IPS-15b (cell line): ENCODE measurements around the gene NAA10.

ENCODE experiments used
- H3K27me3 ChIP-seq: one replicate; pipeline ENCODE4 v1.6.1; 2013; ENCODE audit warnings: low read length; ENCODE audit not compliant: control insufficient read depth, insufficient read depth
- H3K36me3 ChIP-seq: one replicate; pipeline ENCODE4 v1.6.1; 2013; ENCODE audit warnings: low read length; ENCODE audit not compliant: control insufficient read depth, insufficient read depth
- H3K4me1 ChIP-seq: one replicate; pipeline ENCODE4 v1.6.1; 2013; ENCODE audit warnings: mild to moderate bottlenecking, low read length; ENCODE audit not compliant: control insufficient read depth, insufficient read depth
- H3K4me3 ChIP-seq: one replicate; pipeline ENCODE4 v1.5.1; 2013; ENCODE audit warnings: low read depth, low read length
- H3K9ac ChIP-seq: one replicate; pipeline ENCODE4 v1.6.1; 2013; ENCODE audit warnings: low read depth, mild to moderate bottlenecking, low read length
- H3K9me3 ChIP-seq: one replicate; pipeline ENCODE4 v1.6.1; 2013; ENCODE audit warnings: mild to moderate bottlenecking, low read length; ENCODE audit not compliant: control insufficient read depth, insufficient read depth

Gene NAA10

GRCh38 chrX:153963546-153963945 lies 28.7 kb upstream of the NAA10 start:
- Histone ChIP-seq H3K9me3 (peaks cover 8% of the 10 kb centered on the region), H3K36me3 (peaks cover 55% of the 10 kb centered on the region), H3K4me3 (no peak overlapping the region), H3K4me1 (peaks cover 2% of the 10 kb centered on the region), H3K27me3 (no peaks in the 10 kb centered on the region), H3K9ac (no peak overlapping the region)

- Histone ChIP-seq H3K4me1 (no peaks in the 10 kb centered on the region), H3K4me3 (no peak overlapping the region), H3K9me3 (peaks cover 4% of the 10 kb centered on the region), H3K36me3 (peaks cover 68% of the 10 kb centered on the region), H3K27me3 (no peaks in the 10 kb centered on the region), H3K9ac (no peak overlapping the region)
Observed at GRCh38 chrX:153961292-153961691, 26.5 kb upstream of the NAA10 start.

GRCh38 chrX:153960786-153961185 lies 25.9 kb upstream of the NAA10 start:
- H3K27me3 ChIP-seq, result no peaks in the 10 kb centered on the region
- H3K4me1 ChIP-seq, result no peaks in the 10 kb centered on the region
- H3K36me3 ChIP-seq, result peaks cover 73% of the 10 kb centered on the region
- no peak overlapping the region for H3K4me3 ChIP-seq
- peaks cover 4% of the 10 kb centered on the region for H3K9me3 ChIP-seq
- H3K9ac ChIP-seq, result no peak overlapping the region

GRCh38 chrX:153960077-153960476 lies 25.2 kb upstream of the NAA10 start:
- Histone ChIP-seq H3K9ac (no peak overlapping the region), H3K9me3 (peaks cover 4% of the 10 kb centered on the region), H3K27me3 (no peaks in the 10 kb centered on the region), H3K4me3 (no peak overlapping the region), H3K4me1 (no peaks in the 10 kb centered on the region), H3K36me3 (peaks cover 79% of the 10 kb centered on the region)

GRCh38 chrX:153959649-153960048 lies 24.8 kb upstream of the NAA10 start:
- Histone ChIP-seq H3K27me3 (no peaks in the 10 kb centered on the region), H3K9ac (no peak overlapping the region), H3K9me3 (peaks cover 4% of the 10 kb centered on the region), H3K4me3 (no peak overlapping the region), H3K36me3 (peaks cover 83% of the 10 kb centered on the region), H3K4me1 (no peaks in the 10 kb centered on the region)

GRCh38 chrX:153958605-153959004 lies 23.8 kb upstream of the NAA10 start:
- Histone ChIP-seq H3K36me3 (peaks cover 83% of the 10 kb centered on the region), H3K4me1 (no peaks in the 10 kb centered on the region), H3K9ac (no peak overlapping the region), H3K4me3 (no peak overlapping the region), H3K27me3 (no peaks in the 10 kb centered on the region), H3K9me3 (peaks cover 4% of the 10 kb centered on the region)

GRCh38 chrX:153957224-153957623 lies 22.4 kb upstream of the NAA10 start:
- H3K36me3 ChIP-seq, result peaks cover 87% of the 10 kb centered on the region

GRCh38 chrX:153956044-153956907 lies 21.4 kb upstream of the NAA10 start:
- Histone ChIP-seq H3K4me1 (no peaks in the 10 kb centered on the region), H3K27me3 (no peaks in the 10 kb centered on the region), H3K4me3 (no peak overlapping the region), H3K36me3 (peaks cover 87% of the 10 kb centered on the region), H3K9me3 (peaks cover 4% of the 10 kb centered on the region), H3K9ac (no peak overlapping the region)

More at GRCh38 chrX:153957224-153957623, 22.4 kb upstream of the NAA10 start:
- Histone ChIP-seq H3K9ac (no peak overlapping the region), H3K9me3 (peaks cover 4% of the 10 kb centered on the region), H3K4me1 (no peaks in the 10 kb centered on the region), H3K4me3 (no peak overlapping the region), H3K27me3 (no peaks in the 10 kb centered on the region)

GRCh38 chrX:153955228-153955732 lies 20.4 kb upstream of the NAA10 start:
- Histone ChIP-seq H3K36me3 (peaks cover 89% of the 10 kb centered on the region), H3K4me1 (no peaks in the 10 kb centered on the region), H3K9me3 (peaks cover 4% of the 10 kb centered on the region), H3K27me3 (no peaks in the 10 kb centered on the region), H3K4me3 (no peak overlapping the region), H3K9ac (no peak overlapping the region)

- peaks cover 88% of the 10 kb centered on the region for H3K36me3 ChIP-seq
- peaks cover 4% of the 10 kb centered on the region for H3K9me3 ChIP-seq
- no peak overlapping the region for H3K9ac ChIP-seq
- H3K4me3 ChIP-seq, result no peak overlapping the region
- H3K4me1 ChIP-seq, result no peaks in the 10 kb centered on the region
- H3K27me3 ChIP-seq, result no peaks in the 10 kb centered on the region
Observed at GRCh38 chrX:153954558-153955227, 19.9 kb upstream of the NAA10 start.

GRCh38 chrX:153953892-153954557 lies 19.2 kb upstream of the NAA10 start:
- peaks cover 86% of the 10 kb centered on the region for H3K36me3 ChIP-seq
- H3K9ac ChIP-seq, result no peak overlapping the region
- no peak overlapping the region for H3K4me3 ChIP-seq
- no peaks in the 10 kb centered on the region for H3K27me3 ChIP-seq
- peaks cover under 1% of the 10 kb centered on the region for H3K9me3 ChIP-seq
- H3K4me1 ChIP-seq, result no peaks in the 10 kb centered on the region
